CD1c-positive myeloid dendritic cell (primary cell): Measurements from ENCODE around the gene SLC35B4.

Source experiments
- DNase-seq: peaks from one replicate; pipeline ENCODE4 v3.0.0-alpha.2; 2016; ENCODE audit errors: extremely low spot score

Gene SLC35B4, protein sequence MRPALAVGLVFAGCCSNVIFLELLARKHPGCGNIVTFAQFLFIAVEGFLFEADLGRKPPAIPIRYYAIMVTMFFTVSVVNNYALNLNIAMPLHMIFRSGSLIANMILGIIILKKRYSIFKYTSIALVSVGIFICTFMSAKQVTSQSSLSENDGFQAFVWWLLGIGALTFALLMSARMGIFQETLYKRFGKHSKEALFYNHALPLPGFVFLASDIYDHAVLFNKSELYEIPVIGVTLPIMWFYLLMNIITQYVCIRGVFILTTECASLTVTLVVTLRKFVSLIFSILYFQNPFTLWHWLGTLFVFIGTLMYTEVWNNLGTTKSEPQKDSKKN

DNA sequence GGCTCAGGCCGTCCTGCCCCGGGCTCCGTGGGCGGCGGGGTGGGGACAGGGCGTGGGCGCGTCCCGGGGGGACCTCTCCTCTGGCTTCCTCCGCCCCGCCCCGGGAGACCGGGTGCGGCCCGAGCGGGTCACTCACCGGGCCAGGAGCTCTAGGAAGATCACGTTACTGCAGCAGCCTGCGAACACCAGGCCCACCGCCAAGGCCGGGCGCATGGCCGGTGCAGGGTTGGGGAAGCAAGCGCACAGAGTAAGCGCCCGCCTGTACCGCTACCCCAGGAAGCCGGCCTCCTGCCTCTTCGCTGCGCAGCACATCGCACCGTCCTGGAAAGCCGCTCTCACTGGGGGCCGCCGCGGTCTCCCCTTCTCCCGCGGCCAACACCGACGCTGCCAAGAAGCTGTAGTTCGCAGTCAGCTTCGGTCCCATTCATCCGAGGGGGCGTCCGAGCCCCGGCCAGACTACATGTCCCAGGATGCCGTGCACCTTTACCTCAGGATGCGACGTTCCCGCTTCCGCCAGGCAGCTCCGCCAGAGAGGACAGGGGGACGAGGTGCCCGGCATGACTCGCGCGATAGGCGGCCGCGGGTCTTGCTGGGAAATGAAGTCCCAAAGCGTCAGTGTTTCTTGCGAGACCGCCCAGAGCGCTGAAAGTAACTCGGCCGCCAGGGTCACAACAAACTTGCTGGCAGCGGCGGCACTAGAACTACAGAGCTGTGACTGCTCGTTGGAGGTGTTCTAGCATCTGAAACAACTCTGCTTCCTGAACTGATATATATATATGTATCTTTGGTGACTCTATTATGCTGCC, at the start of gene SLC35B4:
Gene SLC35B4 (minus strand): TSS at position 392 of the 806 bp plus-strand sequence. CDS start 179 bp downstream, at position 213.
- peak; percentile 95 for DNase-seq

DNA sequence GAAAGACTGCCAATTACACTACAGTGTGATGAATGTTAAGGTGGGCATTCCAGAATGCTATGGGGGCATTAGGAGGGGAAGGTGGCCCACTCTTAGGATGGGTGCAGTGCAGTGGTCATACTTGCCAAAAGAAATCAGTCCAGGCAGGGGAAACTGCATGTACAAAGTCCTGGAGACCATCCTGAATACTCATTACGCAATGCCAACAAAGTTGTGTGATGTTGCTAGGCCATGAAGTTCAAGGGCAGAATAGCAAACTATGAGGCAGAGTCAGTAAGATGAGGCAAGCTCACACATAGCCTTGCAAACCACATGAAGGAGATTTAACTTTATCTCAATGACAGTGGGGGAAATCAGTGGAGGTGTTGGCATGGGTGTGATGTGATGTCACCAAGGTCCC, 49.8 kb upstream of the SLC35B4 start:
- DNase-seq = no peak

DNA sequence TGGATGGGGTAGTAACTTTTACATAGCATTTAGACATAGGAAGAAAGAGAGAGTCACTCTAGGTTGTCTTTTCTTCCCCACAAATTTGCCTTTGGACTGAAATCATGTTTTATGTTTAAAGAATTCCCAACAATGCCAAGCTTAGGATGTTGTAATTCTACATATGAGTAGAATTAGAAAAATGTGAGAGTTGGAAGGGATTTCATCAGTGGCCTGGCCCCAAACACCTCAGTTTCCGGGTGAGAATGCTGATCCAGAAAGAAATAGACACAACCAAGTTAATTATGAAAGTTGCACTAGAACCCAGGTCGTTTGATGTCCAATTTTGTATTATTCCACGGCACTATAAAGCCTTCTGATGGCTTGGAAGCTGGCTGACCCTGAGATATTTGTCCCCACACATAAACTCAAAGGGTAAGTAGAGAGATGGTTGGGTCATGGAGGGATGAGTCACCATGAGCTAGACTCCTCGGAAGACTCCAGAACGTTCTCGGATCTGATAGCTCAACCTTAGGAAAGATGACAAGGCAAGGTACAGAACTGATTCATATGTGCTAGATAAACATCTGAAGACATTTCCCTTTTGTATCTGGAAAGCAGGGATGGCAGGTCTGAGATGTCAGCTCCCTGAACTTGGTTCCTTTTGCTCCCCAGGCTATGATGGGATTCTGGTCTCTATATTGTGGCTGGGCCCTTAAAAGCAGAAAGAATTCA, 48.8 kb upstream of the SLC35B4 start:
- no peak for DNase-seq

DNA sequence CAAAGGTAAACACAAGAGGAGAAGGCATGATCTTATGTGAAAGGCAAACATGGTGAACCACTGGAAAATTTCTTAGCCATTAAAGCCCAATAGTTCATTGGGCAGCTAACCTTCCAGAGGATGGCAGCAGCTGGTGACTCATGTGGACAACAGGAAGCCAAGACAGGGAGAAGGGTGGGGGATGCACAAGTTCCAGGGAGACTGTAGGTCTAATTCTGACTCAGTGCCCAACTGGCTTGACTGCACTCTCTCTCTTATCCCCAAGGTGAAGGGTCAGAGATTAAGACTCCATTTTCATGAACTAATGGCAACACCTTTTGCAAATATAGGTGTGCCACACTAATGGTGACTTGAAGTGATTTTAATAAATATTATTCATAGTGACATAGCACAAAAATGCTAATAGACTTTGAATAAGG, 47.9 kb upstream of the SLC35B4 start:
- no peak for DNase-seq

DNA sequence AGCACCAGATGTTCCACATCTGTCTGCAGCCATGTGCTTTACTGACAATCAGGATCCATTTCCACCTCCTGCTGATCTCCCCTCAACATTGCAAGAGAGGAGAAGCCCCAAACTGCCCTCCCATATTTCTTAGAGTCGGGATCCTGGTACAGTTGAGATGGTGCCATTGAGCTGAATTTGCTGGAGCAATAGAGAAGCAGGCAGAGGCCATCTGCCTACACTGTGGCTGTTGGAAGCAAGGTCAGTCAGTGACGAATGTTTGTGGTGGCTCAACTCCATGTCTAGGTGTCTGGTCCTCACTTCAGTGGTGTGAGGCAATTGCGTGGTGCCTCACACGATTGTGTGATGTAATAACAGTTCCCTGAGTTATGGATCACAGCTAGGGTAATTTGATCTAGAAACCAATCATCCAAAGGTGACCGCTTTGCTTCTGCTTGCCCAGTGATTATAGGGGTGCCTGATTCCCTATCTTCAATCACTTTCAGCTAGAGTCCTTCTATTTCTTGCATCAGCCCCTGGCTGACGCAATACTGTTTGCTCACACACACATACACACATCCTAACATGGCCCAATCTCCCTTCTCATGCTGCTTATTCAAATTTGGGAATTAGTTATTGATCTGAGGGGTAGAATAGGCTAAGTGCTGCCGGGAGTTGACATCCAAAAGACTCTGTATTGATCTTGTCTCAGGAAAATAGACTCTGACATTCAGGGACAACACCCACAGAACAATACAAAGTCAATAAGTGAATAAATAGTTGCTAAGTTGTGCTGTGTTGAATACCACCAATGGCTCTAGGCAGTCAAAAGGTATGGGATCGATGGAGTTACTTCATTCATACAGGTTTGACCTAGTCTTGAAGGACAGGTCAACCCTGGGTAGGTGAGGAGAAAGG, 46.1 kb upstream of the SLC35B4 start:
- no peak for DNase-seq

DNA sequence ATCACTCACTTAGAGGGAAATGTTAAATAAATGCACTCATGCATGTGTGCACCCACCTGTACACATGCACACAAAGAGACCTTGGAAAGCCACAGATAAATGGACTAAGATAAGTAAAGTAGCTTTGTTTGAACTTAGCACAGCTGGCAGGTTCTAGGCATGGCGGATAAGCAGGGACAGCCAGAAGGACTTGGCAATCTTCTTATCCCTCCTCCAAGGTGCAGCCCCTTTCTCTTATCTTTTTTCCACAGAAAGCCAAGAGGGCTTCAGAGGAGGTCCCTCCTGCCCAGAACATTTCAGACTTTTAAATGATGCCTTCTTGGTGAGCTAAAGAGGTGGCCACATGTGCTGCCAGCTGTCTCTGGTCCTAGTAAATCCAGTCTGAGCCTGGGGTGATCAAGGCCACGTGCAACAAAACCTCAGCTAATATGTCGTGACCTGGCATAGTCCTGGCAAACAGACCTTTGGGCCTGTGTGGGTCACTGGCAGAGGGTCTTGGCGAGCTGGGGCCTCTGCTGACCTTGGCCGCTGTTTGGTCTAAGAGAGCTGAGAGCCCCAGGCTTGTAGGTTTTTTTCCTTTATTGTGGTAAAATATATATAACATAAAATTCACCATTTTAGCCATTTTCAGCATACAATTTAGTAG, 43.2 kb upstream of the SLC35B4 start:
- DNase-seq = no peak

DNA sequence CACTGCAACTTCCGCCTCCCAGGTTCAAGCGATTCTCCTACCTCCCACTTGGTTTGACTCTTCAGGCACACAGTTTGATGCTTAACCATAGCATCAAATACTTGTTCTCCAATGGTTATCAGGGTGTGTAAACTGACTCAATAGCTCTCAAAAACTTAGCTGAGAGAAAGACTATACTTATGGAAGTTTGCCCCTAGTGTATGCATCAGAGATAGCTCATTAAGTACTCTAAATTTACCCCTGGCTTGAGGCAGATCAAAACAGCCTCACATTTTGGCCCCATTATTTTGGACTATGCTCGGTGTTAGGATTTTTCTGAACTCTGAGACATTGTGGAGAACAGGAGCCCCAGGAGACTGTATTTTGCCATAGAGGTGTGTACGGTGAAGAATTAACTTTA, 40.8 kb upstream of the SLC35B4 start:
- DNase-seq = no peak

DNA sequence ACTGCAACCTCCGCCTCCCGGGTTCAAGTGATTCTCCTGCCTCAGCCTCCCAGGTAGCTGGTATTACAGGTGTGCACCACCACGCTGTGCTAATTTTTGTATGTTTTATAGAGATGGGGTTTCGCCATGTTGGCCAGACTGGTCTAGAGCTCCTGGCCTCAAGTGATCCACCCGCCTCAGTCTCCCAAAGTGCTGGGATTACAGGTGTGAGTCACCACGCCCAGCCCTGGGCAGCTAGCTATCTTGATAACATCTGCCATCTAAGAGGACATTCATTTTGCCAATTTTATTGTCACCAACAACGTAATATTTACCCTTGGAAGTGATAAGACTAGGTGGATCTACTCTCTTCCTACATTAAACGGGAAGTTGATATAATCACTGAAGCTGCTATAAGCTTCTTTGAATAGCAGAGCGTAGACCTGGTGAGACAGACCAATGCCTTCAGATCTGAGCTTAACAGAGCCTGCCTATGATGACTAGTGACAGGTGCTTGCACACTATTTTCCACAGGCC, 39.7 kb upstream of the SLC35B4 start:
- no peak for DNase-seq

DNA sequence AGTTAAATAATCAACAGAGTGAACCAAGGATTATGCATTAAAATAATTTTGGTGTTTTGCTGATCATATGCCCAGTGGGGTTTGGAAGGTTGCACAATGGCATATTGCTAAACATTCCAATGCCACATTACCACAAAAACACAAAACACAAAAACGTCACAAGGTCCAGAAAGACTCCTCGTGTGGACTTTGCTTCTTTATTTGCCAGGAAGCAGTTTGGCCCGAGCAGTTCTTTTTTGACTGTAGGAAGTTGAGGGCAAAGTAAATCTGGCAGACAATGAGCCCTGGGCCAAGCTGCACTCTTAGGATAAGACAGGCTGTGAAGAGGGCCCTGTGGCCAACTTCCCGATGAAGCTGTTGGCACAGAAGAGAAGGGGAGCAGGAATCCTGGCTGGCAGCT, 39.2 kb upstream of the SLC35B4 start:
- no peak for DNase-seq

DNA sequence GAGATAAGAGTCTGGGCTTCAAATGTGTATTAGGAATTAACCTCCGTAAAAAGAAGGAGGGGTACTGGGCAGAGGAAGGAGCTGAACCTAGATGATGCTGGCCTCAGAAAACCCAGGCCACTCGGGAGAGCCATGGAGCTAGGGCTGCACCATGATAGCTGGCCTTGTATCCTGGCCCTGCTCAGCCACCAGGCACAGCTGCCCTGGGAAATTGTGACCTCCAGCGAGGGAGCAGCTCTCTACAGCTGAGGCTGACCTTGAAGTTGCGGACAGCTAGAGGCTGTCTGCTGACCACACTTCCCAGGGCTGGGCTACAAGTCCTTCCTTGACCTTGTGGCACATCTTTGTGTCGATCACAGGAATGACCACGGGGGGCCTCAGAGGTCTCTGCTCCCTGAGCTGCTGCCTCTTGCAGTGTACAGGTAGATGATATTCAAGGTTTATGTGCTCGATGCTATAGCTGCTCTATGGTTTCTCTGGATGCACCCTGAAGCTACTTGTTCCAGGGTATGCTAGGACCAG, 38.3 kb upstream of the SLC35B4 start:
- no peak for DNase-seq

DNA sequence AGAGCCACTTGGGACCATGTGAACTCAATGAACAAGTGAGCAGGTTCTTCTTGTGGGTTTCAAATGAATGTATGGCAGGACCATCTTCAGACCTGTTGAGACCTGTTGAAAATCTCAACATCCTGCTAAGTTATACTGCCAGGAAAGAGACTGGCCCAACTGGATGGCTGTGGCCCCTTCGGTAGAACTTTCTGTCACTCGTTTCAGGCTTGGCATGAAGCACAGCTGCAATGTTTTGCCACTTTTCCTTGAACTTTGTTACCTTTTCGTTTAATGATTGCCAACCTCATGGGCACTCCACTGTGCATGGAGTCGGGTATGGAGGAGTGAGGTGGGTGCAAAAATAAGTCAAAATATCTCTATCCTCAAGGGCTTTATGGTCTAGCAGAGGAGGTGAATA, 36.7 kb upstream of the SLC35B4 start:
- DNase-seq = no peak

DNA sequence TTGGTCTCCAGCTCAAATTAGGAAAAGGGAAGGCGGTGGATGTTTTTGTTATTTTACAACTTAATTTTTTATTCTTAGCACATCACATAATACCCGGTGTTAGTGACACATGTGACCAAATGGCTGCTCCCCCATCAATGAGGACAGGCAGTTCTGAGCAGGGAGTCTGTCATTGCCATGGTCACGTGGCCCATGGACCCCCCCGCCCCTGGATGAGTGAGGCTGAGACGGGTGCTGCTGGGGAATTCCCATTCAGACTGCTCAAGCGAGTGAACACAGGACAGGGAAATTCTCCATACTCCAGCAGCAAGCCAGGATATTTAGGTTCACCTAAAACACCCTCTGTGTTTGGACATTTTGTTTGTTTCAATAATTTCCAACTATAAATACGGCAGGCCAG, 34.7 kb upstream of the SLC35B4 start:
- DNase-seq = no peak

DNA sequence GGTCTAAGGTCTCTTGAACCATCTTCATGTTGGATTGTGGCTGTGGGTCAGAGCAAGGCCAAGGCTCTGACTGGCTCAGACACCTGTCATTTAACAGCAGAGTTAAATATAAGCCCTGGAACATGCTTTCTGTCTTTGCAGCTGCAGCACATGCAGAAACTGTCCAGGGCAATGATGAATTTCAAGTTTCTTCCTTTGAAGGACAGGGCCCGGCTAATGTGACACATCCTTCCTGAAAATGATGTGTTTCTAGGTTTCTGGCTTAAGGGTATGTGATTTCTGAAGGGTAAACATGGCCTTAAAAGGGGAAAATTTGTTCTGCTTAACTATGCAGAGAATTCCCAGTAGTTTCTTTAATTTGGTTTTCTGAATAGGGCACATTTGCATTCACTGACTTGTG, 34.0 kb upstream of the SLC35B4 start:
- no peak for DNase-seq

DNA sequence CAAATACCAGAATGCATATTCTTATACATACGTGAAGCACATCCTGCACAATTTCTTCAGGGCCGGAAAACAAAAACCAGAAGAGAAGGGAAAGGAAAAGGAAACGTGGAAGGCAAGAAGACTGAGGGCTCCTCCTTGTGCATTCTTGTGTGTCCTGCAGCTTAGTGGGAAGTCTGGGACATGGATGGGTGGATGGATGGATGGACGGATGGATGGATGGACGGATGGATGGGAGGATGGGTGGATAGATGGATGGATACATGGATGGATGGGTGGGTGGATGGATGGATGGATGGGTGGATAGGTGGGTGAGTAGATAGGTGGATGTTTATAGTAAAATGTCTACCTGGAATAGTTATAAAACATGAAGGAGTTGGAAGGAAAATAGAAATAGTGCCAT, 30.8 kb upstream of the SLC35B4 start:
- no peak for DNase-seq

DNA sequence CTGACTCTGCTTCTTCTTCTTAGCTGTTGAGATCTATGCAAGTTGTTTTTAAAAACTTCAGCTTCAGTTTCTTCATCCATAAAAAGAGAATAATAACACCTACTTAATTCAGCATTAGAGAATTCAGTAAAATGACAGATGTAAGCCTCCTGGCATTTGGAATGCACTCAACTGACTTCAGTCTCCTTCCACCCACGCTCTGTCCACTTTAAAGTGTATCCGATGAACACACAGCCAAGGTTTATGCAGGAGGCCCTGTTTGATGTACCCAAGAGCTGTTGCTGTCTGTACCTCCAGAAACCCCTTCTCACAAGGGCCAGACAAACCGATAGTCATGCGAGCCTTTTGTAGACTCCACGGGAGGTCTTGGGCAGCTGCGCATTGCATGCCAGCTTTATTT, 27.1 kb upstream of the SLC35B4 start:
- no peak for DNase-seq

DNA sequence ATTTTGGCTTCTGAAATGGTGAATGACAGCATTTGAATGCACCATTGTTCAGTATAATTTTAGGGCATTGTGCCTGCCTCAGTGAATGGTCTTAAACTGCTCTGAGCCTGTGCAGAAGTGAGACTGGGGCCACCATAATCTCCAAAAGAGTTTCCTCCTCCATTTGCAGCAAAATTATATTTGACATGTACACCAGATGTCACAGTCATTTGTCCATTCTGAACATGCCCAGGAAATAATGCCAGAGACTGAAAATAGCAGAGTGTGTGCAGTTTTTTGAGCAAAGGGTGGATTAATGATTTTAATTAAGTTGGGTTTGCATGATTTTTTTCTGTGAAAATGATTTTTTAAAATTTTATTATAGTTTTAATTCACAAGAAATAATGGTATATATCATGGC, 26.4 kb upstream of the SLC35B4 start:
- DNase-seq = no peak

DNA sequence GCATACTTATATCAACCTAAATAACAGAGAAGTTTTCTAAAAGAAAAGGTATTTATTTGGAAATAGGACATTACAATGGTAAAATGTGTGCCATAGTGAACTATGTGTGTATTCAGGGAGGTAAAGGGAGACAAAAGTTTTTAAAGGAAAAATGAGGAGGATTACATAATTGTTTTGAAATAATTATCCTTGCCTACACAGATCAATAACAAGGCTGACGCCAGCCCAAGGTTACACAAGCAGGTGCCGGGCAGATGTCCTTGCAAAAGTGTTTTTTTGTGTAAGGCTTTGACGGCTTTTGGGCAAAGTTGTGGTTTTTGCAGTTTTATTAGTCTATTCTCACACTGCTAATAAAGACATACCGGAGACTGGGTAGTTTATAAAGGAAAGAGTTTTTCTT, 22.7 kb upstream of the SLC35B4 start:
- no peak for DNase-seq

DNA sequence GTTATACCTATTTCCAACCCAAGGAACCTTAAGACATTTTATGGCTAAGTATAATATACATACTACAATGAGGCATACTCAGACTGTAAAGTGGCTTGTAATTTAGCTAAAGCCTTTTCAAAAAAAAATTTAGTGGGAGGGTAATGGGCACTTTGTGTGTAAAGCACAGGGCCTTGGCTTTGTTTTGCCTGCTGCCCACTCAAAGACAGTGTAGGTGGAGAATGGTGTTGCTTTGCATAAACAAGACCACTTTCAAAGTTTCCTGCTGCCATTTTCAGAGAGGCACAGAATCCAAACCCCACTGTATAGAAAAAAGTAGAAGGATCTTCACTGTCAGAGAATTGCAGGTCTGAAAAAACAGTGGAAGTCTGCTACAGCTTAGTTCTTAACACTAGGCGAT, 21.2 kb upstream of the SLC35B4 start:
- DNase-seq = no peak

DNA sequence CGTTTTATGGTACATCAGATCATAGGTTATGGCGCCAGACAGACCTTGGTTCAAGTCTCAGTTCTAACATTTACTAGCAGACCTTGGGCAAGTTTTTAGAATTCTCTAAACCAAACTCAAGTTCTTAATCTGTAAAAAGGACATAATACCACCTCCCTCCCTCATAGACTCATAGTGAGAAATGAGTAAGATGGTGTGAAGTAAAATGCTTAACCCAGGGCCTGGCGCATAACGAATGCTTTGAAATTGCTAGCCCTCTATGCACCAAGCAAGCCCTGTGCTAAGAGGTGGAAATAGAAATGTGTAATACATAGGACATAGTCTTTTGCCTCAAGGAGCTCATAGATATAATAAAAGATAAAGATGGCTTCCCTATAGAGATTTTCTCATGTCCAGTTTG, 17.7 kb upstream of the SLC35B4 start:
- no peak for DNase-seq

DNA sequence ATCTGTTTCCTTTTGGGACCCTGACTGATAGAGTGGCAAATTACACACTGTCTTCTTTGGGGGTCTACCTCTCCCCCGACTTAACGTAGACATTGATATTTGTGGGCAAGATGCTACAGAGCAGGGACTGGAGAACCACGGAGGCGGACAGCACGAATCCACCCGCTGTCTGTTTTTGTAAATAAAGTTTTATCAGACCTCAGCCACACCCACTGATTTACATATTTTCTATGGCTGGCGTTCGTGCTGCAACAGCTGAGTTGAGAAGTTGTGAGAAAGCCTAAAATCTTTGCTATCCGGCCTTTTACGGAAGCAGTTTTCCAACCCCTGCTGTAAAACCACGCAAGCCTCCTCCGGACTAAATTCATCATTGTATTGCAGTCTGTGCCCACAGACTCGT, 17.2 kb upstream of the SLC35B4 start:
- DNase-seq = no peak

DNA sequence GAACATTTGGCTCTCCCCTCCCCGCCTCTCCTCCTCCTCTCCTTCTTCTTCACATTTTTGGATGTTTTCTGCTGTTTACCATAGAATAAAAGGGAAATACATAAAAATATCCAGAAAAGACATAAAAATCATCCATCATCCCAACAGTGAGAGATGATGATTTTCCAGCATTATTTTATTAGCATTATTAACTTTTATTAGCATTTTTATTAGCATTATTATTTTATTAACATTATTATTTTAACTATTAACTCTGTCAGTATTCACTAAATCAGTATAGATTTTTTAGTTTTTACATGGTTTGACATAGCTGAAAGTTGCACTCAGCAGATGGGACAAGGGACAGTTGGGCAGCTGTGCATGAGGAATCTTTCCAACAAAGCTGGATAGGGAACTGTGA, 16.2 kb upstream of the SLC35B4 start:
- DNase-seq = no peak
